Measurements from ENCODE around the gene NANOG. TPM values are rescaled to one million over a fixed set of nuclear protein-coding genes. Genes with fewer than 3 reads are reported as not detected.

The NANOG gene
- total and polyA plus RNA-seq, 2 experiments from 2014 or later: 48.5 to 134 TPM

- H3K4me2 ChIP-seq: no peak overlapping the region
- peaks cover 4% of the 10 kb centered on the region; the same call in 1 of the 3 replicates for H3K9me3 Mint-ChIP-seq
- H3K27ac Mint-ChIP-seq: no peak overlapping the region
Measured at GRCh38 chr12:7756993-7757392, 32.2 kb upstream of the NANOG start.

More at GRCh38 chr12:7756993-7757392, 32.2 kb upstream of the NANOG start:
- H3K4me3 ChIP-seq: no peak overlapping the region
- DNase-seq (ENCODE audit: low spot score): peak; percentile 24
- H3F3A ChIP-seq (replicated peaks; ENCODE audit: low read depth): peaks cover 11% of the 10 kb centered on the region; the same call in 1 of the 2 replicates
- H4K20me1 ChIP-seq (replicated peaks; ENCODE audit: insufficient read depth): no peaks in the 10 kb centered on the region
- peak overlapping the region; percentile 92; the same call in 1 of the 2 replicates for H3K27ac ChIP-seq (ENCODE audit: low read depth)
- Mint-ChIP-seq H3K27me3 (ENCODE audit: insufficient read depth, low read depth, poor library complexity) (peaks cover 9% of the 10 kb centered on the region), H3K4me1 (peaks cover 20% of the 10 kb centered on the region), H3K4me3 (no peak overlapping the region), H3K36me3 (ENCODE audit: low read depth) (no peaks in the 10 kb centered on the region; the same call in 1 of the 3 replicates)
- peaks cover 30% of the 10 kb centered on the region for H3K4me1 ChIP-seq (ENCODE audit: insufficient read depth)
- TF ChIP-seq EZH2phosphoT487 (IDR thresholded peaks at IDR 0.05; ENCODE audit: unreplicated experiment) (no peak), ZNF462 (CRISPR knock-in tag; IDR thresholded peaks at IDR 0.05) (no peak), ZNF331 (CRISPR knock-in tag; IDR thresholded peaks at IDR 0.05; ENCODE audit: low read depth) (no peak), CREB1 (CRISPR knock-in tag; IDR thresholded peaks at IDR 0.05; ENCODE audit: low read depth) (no peak), POLR2AphosphoS5 (IDR thresholded peaks at IDR 0.05; ENCODE audit: low read depth) (no peak)
- no peaks in the 10 kb centered on the region for H3K9me2 ChIP-seq (ENCODE audit: insufficient read depth)
- H3K27me3 ChIP-seq (ENCODE audit: insufficient read depth): no peaks in the 10 kb centered on the region
- no peaks in the 10 kb centered on the region for H3K36me3 ChIP-seq (ENCODE audit: insufficient read depth)
- H2AFZ ChIP-seq: no peak overlapping the region
- no peak for ATAC-seq
- H3K79me2 ChIP-seq (replicated peaks; ENCODE audit: insufficient read depth): no peaks in the 10 kb centered on the region

Measured in GM23338 (cell line).